ENCODE measurements around the gene LCLAT1. TPM values are rescaled to one million over a fixed set of nuclear protein-coding genes. Genes with fewer than 3 reads are reported as not detected.

Gene LCLAT1
- total and polyA plus RNA-seq, 12 donors: 8.0 to 56.4 (median 42.7) TPM

DNA sequence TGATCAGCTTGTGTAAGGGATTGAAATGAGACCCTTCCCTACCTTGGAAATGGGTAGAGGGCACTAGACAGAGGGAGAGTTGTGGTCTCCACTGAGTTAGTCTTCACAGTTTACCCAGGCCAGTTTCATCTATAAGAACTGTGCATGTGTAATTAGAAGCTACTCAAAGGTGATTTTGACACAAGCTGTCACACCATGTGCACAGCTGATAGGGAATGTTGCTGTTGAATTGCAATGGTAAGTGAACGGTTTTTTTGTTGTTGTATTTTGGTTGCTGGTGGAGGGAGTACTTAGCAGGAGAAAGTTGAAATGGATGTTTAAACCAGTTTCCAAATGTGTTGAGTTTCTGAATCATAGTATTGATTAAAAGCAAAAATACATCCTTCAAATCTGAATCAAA, 168.9 kb downstream of the LCLAT1 start:
- Histone ChIP-seq H3K36me3 (no peaks in the 10 kb centered on the region), H3K4me3 (no peak overlapping the region), H3K27ac (peak overlapping the region in 1 of 10 donors; percentile 3), H3K4me1 (peaks cover 2 to 45% (median 25%) of the 10 kb centered on the region in 9 donors), H3K27me3 (no peaks in the 10 kb centered on the region), H3K9me3 (peaks cover 0 to 7% (median 0%) of the 10 kb centered on the region in 11 donors)
- DNase-seq (no peak), ATAC-seq (peak in 1 of 8 donors; percentile 33)
- TF ChIP-seq, protein P1, sequence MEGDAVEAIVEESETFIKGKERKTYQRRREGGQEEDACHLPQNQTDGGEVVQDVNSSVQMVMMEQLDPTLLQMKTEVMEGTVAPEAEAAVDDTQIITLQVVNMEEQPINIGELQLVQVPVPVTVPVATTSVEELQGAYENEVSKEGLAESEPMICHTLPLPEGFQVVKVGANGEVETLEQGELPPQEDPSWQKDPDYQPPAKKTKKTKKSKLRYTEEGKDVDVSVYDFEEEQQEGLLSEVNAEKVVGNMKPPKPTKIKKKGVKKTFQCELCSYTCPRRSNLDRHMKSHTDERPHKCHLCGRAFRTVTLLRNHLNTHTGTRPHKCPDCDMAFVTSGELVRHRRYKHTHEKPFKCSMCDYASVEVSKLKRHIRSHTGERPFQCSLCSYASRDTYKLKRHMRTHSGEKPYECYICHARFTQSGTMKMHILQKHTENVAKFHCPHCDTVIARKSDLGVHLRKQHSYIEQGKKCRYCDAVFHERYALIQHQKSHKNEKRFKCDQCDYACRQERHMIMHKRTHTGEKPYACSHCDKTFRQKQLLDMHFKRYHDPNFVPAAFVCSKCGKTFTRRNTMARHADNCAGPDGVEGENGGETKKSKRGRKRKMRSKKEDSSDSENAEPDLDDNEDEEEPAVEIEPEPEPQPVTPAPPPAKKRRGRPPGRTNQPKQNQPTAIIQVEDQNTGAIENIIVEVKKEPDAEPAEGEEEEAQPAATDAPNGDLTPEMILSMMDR (IDR thresholded peaks at IDR 0.05): no peak
- WGBS, 2 donors: 39 to 68% methylated on average over 1 of the region's 1 CpG
- intact Hi-C loops (cut with DNase I): loop anchor here in 1 of 10 donors (5.0 kb wide), 1 partner anchor 34 kb away; no protein-coding TSS in a partner anchor

GRCh38 chr2:30620102-30620501, 173.1 kb downstream of the LCLAT1 start:
- Histone ChIP-seq H3K9me3 (peaks cover 0 to 12% (median 0%) of the 10 kb centered on the region in 11 donors), H3K4me3 (no peak overlapping the region), H3K27ac (peak overlapping the region in 1 of 10 donors; percentile 8), H3K4me1 (peaks cover 0 to 25% (median 7%) of the 10 kb centered on the region in 9 donors), H3K36me3 (no peaks in the 10 kb centered on the region), H3K27me3 (no peaks in the 10 kb centered on the region)
- ATAC-seq (peak in 5 of 8 donors; percentile 37 to 71 (median 51)), DNase-seq (no peak)
- intact Hi-C loops (cut with DNase I): loop anchor here in 1 of 10 donors (5.0 kb wide), 1 partner anchor 67 kb away; no protein-coding TSS in a partner anchor
- TF ChIP-seq, protein P1 (IDR thresholded peaks at IDR 0.05): no peak
- WGBS, 2 donors: 31 to 43% methylated on average over 1 of the region's 1 CpG

DNA sequence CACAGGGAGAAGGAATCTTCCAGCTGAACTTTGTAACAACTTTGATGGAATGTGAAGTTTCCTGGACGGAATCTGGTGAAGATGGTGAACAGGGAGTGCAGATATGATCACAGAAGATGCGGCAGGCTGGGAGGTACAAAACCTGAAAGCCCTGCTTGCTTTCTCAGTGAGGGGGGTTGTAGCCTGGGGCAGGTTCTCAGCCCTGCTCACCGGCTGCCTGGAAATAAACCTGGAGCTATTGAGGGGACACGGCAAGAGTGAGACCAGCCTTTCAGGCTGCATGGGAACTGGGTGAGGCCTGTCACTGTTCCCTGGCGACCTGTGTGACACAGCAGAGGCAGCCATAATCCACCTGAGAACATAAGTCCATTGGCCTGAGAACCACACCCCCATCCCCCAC, 174.8 kb downstream of the LCLAT1 start:
- WGBS, 2 donors: 95% methylated on average over 5 of the region's 5 CpGs
- H3K27ac ChIP-seq: no peak overlapping the region
- ATAC-seq (peak in 1 of 8 donors; percentile 7), DNase-seq (no peak)
- TF ChIP-seq, protein P1 (IDR thresholded peaks at IDR 0.05): no peak
- intact Hi-C loops (cut with DNase I): loop anchor here in 1 of 10 donors (5.0 kb wide), 1 partner anchor 65 kb away; no protein-coding TSS in a partner anchor
- H3K4me3 ChIP-seq: no peak overlapping the region
- H3K36me3 ChIP-seq: no peaks in the 10 kb centered on the region
- no peaks in the 10 kb centered on the region for H3K27me3 ChIP-seq
- peaks cover 0 to 12% (median 0%) of the 10 kb centered on the region in 11 donors for H3K9me3 ChIP-seq
- peaks cover 0 to 23% (median 8%) of the 10 kb centered on the region in 9 donors for H3K4me1 ChIP-seq

- no peaks in the 10 kb centered on the region for H3K27me3 ChIP-seq
- H3K4me1 ChIP-seq: peaks cover 0 to 23% (median 8%) of the 10 kb centered on the region in 9 donors
- intact Hi-C loops (cut with DNase I): loop anchor here in 1 of 10 donors (5.0 kb wide), 1 partner anchor 65 kb away; no protein-coding TSS in a partner anchor
- ATAC-seq (peak in 5 of 8 donors; percentile 39 to 69 (median 51)), DNase-seq (no peak)
- TF ChIP-seq, protein P1 (IDR thresholded peaks at IDR 0.05): no peak
- no peaks in the 10 kb centered on the region for H3K36me3 ChIP-seq
- H3K27ac ChIP-seq: no peak overlapping the region
- H3K4me3 ChIP-seq: no peak overlapping the region
- peaks cover 0 to 12% (median 0%) of the 10 kb centered on the region in 11 donors for H3K9me3 ChIP-seq
- 79 to 82% methylated on average over 4 of the region's 4 CpGs for WGBS, 2 donors
Measured at GRCh38 chr2:30622452-30622851, 175.4 kb downstream of the LCLAT1 start.

Data from heart right ventricle (tissue), 16 donors.